ENCODE results near the gene NDUFAF3.

Gene NDUFAF3

DNA sequence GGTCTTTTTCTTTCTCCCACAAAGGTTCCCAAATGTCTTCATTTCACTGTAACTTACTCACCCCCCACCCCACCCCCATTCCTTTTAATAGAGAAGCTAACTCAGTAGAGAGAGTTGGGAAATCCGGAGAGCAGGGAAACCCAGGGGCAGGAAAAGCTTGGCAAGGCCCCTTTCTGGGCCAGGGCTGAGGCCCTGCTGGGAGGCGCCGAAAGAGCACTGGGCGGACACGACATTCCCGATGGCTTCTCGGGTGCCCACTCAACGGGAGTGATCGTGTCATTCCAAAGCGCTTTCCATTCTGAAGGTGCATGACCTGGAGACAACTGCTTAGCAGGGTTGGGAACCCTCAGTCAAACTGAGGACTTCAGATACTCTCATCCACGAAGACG, 2.0 kb upstream of the NDUFAF3 start:
- no peak for DNase-seq

- peak; percentile 64 for DNase-seq
These were observed 1.4 kb upstream of the NDUFAF3 start for GRCh38 chr3:49020330-49021212.

- DNase-seq: peak; percentile 100
These were observed 608 bp upstream of the NDUFAF3 start for GRCh38 chr3:49021213-49021812.

DNA sequence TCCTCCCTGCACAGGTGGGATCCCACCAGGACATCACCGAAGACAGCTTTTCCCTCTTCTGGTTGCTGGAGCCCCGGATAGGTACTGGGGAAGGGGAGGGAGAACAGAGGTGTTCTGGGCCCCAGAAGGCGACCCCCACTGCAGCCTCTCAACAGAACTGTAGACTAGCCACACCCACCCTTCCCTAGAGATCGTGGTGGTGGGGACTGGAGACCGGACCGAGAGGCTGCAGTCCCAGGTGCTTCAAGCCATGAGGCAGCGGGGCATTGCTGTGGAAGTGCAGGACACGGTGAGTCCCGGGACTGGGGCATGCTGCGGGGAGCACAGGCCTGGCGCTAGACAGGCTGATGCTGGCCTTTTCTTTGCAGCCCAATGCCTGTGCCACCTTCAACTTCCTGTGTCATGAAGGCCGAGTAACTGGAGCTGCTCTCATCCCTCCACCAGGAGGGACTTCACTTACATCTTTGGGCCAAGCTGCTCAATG, 809 bp downstream of the NDUFAF3 start:
- DNase-seq: peak; percentile 59

- DNase-seq: no peak
These were observed 1.9 kb downstream of the NDUFAF3 start for GRCh38 chr3:49023775-49024174.

GRCh38 chr3:49024449-49024848, 2.5 kb downstream of the NDUFAF3 start:
- no peak for DNase-seq

DNA sequence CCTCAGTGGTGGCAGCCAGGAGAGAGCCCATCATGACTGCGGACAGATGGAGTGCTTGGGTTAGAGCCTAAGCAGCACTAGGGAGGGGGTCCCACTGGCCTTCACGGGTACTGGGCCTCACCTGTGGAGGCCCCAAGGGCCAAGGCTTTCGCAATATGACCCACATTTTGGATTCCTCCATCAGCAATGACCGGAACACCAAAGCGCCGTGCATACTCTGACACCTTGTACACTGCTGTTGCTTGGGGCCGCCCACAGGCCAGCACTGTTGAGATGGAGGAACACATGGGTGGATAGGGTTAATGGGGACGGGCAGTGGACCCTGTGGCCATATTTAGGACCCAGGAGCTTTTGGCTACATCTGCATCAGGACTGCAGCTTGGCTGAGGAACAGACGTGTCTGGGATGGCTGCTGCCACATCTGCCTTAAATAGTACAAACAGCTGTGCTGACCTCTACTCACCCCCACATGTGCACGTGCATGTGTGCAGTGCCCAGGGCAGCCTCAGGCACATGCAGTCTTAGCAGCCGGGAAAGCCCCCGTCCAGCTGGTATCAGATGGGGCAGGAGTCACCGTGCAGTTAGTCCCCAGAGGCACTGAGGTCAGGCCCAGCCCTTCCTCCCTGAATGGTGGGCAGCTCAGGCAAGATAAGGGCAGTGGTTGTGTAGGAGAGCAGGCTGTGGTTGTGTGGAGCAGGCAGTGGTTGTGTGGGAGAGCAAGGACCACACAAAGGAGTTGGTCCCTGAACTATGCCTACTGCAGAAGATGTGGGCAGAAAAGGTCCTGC, 3.3 kb downstream of the NDUFAF3 start:
- DNase-seq: peak; percentile 95

DNA sequence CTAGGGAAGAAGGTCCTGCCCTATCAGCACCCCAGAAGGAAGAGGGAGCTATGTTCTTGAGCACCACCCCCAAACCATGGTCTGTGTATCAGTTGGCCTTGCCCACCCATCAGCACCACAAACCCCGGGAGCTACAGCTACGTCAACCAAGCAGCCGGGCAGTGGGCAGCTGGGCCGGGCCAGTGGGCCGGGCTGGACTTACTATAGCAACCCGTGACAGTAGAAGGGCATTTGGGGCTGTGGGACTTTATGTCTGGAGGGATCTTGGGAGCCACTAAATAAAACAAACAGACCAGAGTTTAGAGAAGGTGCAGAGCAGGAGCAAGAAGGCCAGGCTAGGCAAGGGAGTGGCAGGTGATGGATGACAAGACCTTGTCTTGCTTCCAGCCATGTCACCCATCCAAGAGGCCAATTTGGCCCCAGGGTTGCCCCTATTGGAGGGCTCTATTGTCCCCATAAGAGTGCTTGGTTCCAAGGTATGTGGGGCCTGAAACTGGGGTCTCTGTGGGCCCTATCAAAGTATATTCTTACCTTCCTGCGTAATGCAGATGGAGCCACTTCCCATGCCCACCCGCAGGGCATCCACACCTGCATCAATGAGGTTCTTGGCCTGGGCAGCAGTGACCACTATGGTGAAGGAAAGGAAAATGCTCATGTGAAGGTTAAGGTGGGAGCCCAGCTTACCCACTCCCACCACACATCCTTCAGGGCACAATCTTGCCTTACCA, 4.0 kb downstream of the NDUFAF3 start:
- DNase-seq: no peak

DNA sequence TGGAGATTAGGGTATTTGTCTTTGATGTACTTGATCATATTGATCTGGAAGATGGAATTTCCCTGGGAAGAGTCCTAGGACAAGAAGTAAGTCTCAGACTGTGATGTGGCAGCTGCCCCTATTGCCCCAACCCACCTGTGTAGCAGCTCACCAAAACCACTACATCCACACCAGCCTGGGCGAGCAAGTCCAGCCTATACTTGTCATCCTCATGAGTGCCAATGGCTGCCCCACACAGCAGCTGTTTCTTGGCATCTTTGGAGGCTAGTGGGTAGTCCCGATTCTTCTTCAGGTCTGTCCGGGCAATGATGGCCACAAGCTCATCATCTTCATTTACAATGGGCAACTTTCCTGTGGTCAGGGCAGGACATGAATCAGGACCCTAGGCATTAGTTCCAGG, 4.6 kb downstream of the NDUFAF3 start:
- DNase-seq: no peak

GRCh38 chr3:49027634-49028033, 5.7 kb downstream of the NDUFAF3 start:
- no peak for DNase-seq

GRCh38 chr3:49028298-49028672, 6.4 kb downstream of the NDUFAF3 start:
- DNase-seq: no peak

GRCh38 chr3:49028673-49029562, 7.0 kb downstream of the NDUFAF3 start, which contains the start of gene IMPDH2:
Gene IMPDH2, minus strand, starts transcription at chr3:49029398. Its CDS starts 48 bp downstream, at chr3:49029350.
- DNase-seq: peak; percentile 97

- no peak for DNase-seq
These were observed 7.6 kb downstream of the NDUFAF3 start for GRCh38 chr3:49029563-49029884.

- DNase-seq: no peak
These were observed 8.4 kb downstream of the NDUFAF3 start for GRCh38 chr3:49030321-49030720.

- no peak for DNase-seq
These were observed 10.9 kb downstream of the NDUFAF3 start for GRCh38 chr3:49032646-49033304.

- DNase-seq: no peak
These were observed 12.7 kb downstream of the NDUFAF3 start for GRCh38 chr3:49034650-49035049.

DNA sequence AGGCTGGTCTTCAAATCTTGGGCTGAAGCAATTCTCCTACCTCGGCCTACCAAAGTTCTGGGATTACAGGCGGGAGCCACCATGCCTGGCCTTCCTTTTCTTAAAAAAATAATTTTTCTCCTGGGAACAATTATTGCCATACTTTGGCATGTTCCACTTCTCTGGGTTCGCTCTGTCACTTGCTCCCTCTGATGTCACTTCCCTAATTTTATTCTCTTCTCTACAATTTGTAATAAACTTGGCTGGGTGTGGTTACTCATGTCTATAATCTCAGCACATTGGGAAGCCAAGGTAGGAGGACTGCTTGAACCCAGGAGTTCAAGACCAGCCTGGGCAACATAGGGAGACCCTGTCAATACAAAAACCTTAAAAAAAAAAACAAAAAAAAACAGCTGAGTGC, 13.4 kb downstream of the NDUFAF3 start:
- DNase-seq: no peak

GRCh38 chr3:49053543-49053942, 31.6 kb downstream of the NDUFAF3 start:
- DNase-seq: peak; percentile 8

GRCh38 chr3:49054344-49054862, 32.5 kb downstream of the NDUFAF3 start:
- DNase-seq: no peak

DNA sequence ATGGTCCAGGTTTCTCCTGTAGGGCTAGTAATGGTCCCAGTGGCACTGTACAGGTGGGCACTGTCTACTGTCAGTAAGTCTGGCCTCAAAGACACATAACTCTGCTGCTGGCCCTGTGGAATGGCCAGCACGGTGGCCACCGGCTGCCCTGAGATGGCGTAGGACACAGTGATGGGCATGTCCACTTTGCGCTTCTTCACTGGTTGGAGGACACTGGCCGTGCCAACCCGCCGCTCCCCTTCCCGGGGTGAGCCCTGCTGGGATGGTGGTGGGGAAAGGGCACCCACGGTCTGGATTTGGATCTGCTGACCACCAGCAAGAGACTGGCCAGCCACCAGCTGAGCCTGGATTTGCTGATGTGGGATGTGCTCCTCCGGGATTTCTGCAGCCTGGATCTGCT, 35.3 kb downstream of the NDUFAF3 start:
- DNase-seq: no peak

- no peak for DNase-seq
These were observed 36.1 kb downstream of the NDUFAF3 start for GRCh38 chr3:49058011-49058410.
